Smooth muscle cell of the brain vasculature (primary cell): ENCODE data around the gene DCC.

Experiments used
- DNase-seq: peaks from one replicate; pipeline ENCODE4 v3.0.0-alpha.2; 2012; ENCODE audit warnings: low read depth, low spot score

DCC gene

GRCh38 chr18:52339891-52340371 is at the start of gene DCC:
TSS of gene DCC (plus strand) at chr18:52340197. CDS start at chr18:52340788, 591 bp downstream.
- no peak for DNase-seq

GRCh38 chr18:52310651-52311050 is 29.3 kb upstream of the DCC start:
- no peak for DNase-seq

GRCh38 chr18:52311331-52311730 is 28.7 kb upstream of the DCC start:
- DNase-seq, result no peak

- no peak for DNase-seq
Observed at GRCh38 chr18:52312346-52312745, 27.7 kb upstream of the DCC start.

GRCh38 chr18:52313213-52313612 is 26.8 kb upstream of the DCC start:
- no peak for DNase-seq

GRCh38 chr18:52319424-52319983 is 20.5 kb upstream of the DCC start:
- DNase-seq, result no peak

- no peak for DNase-seq
Observed at GRCh38 chr18:52322307-52322706, 17.7 kb upstream of the DCC start.

GRCh38 chr18:52323802-52324201 is 16.2 kb upstream of the DCC start:
- no peak for DNase-seq

- DNase-seq, result no peak
Observed at GRCh38 chr18:52325997-52326396, 14.0 kb upstream of the DCC start.

GRCh38 chr18:52333860-52334259 is 6.1 kb upstream of the DCC start:
- DNase-seq, result no peak

GRCh38 chr18:52334307-52334706 is 5.7 kb upstream of the DCC start:
- no peak for DNase-seq

GRCh38 chr18:52334896-52335295 is 5.1 kb upstream of the DCC start:
- DNase-seq, result no peak

- DNase-seq, result no peak
Observed at GRCh38 chr18:52337276-52337675, 2.7 kb upstream of the DCC start.

GRCh38 chr18:52340406-52341102 is 557 bp downstream of the DCC start:
- DNase-seq, result no peak

- DNase-seq, result no peak
Observed at GRCh38 chr18:52341103-52341432, 1.1 kb downstream of the DCC start.

GRCh38 chr18:52341608-52342381 is 1.8 kb downstream of the DCC start:
- DNase-seq, result no peak

- no peak for DNase-seq
Observed at GRCh38 chr18:52342456-52342855, 2.5 kb downstream of the DCC start.

GRCh38 chr18:52343138-52343537 is 3.1 kb downstream of the DCC start:
- no peak for DNase-seq

GRCh38 chr18:52343731-52344340 is 3.8 kb downstream of the DCC start:
- no peak for DNase-seq

- DNase-seq, result no peak
Observed at GRCh38 chr18:52344881-52345280, 4.9 kb downstream of the DCC start.

GRCh38 chr18:52345428-52345827 is 5.4 kb downstream of the DCC start:
- DNase-seq, result no peak

- DNase-seq, result no peak
Observed at GRCh38 chr18:52348209-52348608, 8.2 kb downstream of the DCC start.
